CD14-positive monocyte (primary cell): Measurements from ENCODE around the gene GPC6. TPM values are rescaled to one million over a fixed set of nuclear protein-coding genes. Genes with fewer than 3 reads are reported as not detected.

Source experiments
- DNase-seq, 3 donors: peaks; one replicate each; pipeline ENCODE4 v3.0.0-alpha.2; 2011 to 2022
- H2AFZ ChIP-seq: 2 replicates; pipeline ENCODE4 v1.6.0; 2012; ENCODE audit warnings: mild to moderate bottlenecking, low read depth, low read length, inconsistent platforms; ENCODE audit not compliant: insufficient read depth, poor library complexity, severe bottlenecking
- H3K27ac ChIP-seq, 2 donors: 1 replicate in 1 of 2; 2 replicates in 1 of 2; pipeline ENCODE4 v1.5.1; 2012 to 2013; ENCODE audit warnings: low read length in 2 of 2, control low read depth in 1 of 2, inconsistent platforms in 1 of 2, low read depth in 1 of 2, mild to moderate bottlenecking in 1 of 2
- H3K27me3 ChIP-seq, 2 donors: one replicate each; pipeline versions ENCODE4 v1.6.0 to v1.6.1; 2011 to 2013; ENCODE audit warnings: low read length in 2 of 2; ENCODE audit not compliant: control insufficient read depth in 2 of 2, insufficient read depth in 2 of 2
- H3K36me3 ChIP-seq, 2 donors: replicated peaks in 1 of 2; 1 replicate in 1 of 2; 2 replicates in 1 of 2; pipeline versions ENCODE4 v1.5.1 to v1.6.1; 2012 to 2013; ENCODE audit warnings: low read length in 2 of 2, control low read depth in 1 of 2, inconsistent platforms in 1 of 2, mild to moderate bottlenecking in 1 of 2; ENCODE audit not compliant: insufficient read depth in 2 of 2, control insufficient read depth in 1 of 2
- H3K4me1 ChIP-seq, 2 donors: 1 replicate in 1 of 2; 2 replicates in 1 of 2; pipeline versions ENCODE4 v1.5.1 to v1.6.1; 2012 to 2013; ENCODE audit warnings: low read length in 2 of 2, control low read depth in 1 of 2, inconsistent platforms in 1 of 2, mild to moderate bottlenecking in 1 of 2, moderate library complexity in 1 of 2; ENCODE audit not compliant: insufficient read depth in 2 of 2, control insufficient read depth in 1 of 2
- H3K4me2 ChIP-seq: replicated peaks from 2 replicates; pipeline ENCODE3; 2012; ENCODE audit warnings: low read length, moderate library complexity, mild to moderate bottlenecking; ENCODE audit not compliant: poor library complexity, severe bottlenecking; ENCODE audit errors: extremely low read depth
- H3K4me3 ChIP-seq, 3 experiments: fragments of 200-600 bp in 1 of 3; sonication (generic) in 1 of 3; replicated peaks in 1 of 3; 1 replicate in 2 of 3; 2 replicates in 1 of 3; pipeline ENCODE4 v1.5.1; 2011 to 2013; ENCODE audit warnings: low read length in 3 of 3, mild to moderate bottlenecking in 3 of 3, control low read depth in 2 of 3, low read depth in 2 of 3, inconsistent platforms in 1 of 3, moderate library complexity in 1 of 3
- H3K79me2 ChIP-seq: 2 replicates; pipeline ENCODE4 v1.6.0; 2012; ENCODE audit warnings: mild to moderate bottlenecking, control low read depth, inconsistent platforms, low read length, moderate library complexity; ENCODE audit not compliant: insufficient read depth
- H3K9ac ChIP-seq: 2 replicates; pipeline ENCODE4 v1.6.0; 2017; ENCODE audit warnings: low read length, mild to moderate bottlenecking; ENCODE audit not compliant: insufficient read depth, poor library complexity, severe bottlenecking
- H3K9me3 ChIP-seq, 2 donors: replicated peaks in 1 of 2; 1 replicate in 1 of 2; 2 replicates in 1 of 2; pipeline versions ENCODE4 v1.5.1 to v1.6.1; 2012 to 2013; ENCODE audit warnings: low read length in 2 of 2, control low read depth in 1 of 2; ENCODE audit not compliant: control insufficient read depth in 1 of 2, insufficient read depth in 1 of 2
- H4K20me1 ChIP-seq: 2 replicates; pipeline ENCODE4 v1.6.0; 2012; ENCODE audit warnings: mild to moderate bottlenecking, low read length, control low read depth, moderate library complexity; ENCODE audit not compliant: insufficient read depth
- H3K27ac Mint-ChIP-seq, 7 donors: one replicate each; pipeline ENCODE4 v1.8.0; 2020; ENCODE audit warnings: mild to moderate bottlenecking in 7 of 7, mixed read lengths in 7 of 7, moderate library complexity in 6 of 7, inconsistent platforms in 2 of 7
- H3K27me3 Mint-ChIP-seq, 3 donors: one replicate each; pipeline ENCODE4 v1.8.0; 2021 to 2022; ENCODE audit warnings: low read depth in 3 of 3, mild to moderate bottlenecking in 3 of 3, mixed read lengths in 3 of 3, moderate library complexity in 3 of 3, inconsistent platforms in 1 of 3
- H3K36me3 Mint-ChIP-seq, 2 donors: one replicate each; pipeline ENCODE4 v1.8.0; 2020; ENCODE audit warnings: mixed read lengths in 2 of 2, inconsistent platforms in 1 of 2, mild to moderate bottlenecking in 1 of 2
- H3K4me1 Mint-ChIP-seq: one replicate; pipeline ENCODE4 v1.8.0; 2020; ENCODE audit warnings: mild to moderate bottlenecking, mixed read lengths
- H3K4me3 Mint-ChIP-seq, 2 donors: one replicate each; pipeline ENCODE4 v1.8.0; 2020; ENCODE audit warnings: mild to moderate bottlenecking in 2 of 2, mixed read lengths in 2 of 2, moderate library complexity in 1 of 2
- H3K9me3 Mint-ChIP-seq, 7 donors: one replicate each; pipeline ENCODE4 v1.8.0; 2020 to 2022; ENCODE audit warnings: mixed read lengths in 7 of 7, mild to moderate bottlenecking in 6 of 7, moderate library complexity in 6 of 7, inconsistent platforms in 2 of 7
- WGBS: methylation state at CpG from one replicate; pipeline ENCODE4 v1.1.5; 2013; ENCODE audit warnings: missing lambda C conversion rate; ENCODE audit not compliant: insufficient coverage; 5-methylcytosine and 5-hydroxymethylcytosine counted together
- intact Hi-C, 2 donors: fragments of 100-400 bp; cut with micrococcal nuclease; formaldehyde crosslinking; loops; one replicate each; pipeline versions ENCODE4 v1.15.0 to v1.15.1; 2023
- polyA plus RNA-seq, 3 donors: library from polyadenylated mRNA; depleted of rRNA in 1 of 3; unstranded in 2 of 3; stranded (reverse) in 1 of 3; fragments of 300-500 nt in 2 of 3; fragments of >200 nt in 1 of 3; fragmentation: Illumina TruSeq in 2 of 3; gene quantifications; 1 replicate in 2 of 3; 2 replicates in 1 of 3; pipeline ENCODE4 v1.2.3, GENCODE V29; 2012 to 2021
- TF ChIP-seq, protein P1 (sequence below): fragments of 200-600 bp; IDR thresholded peaks from one replicate; pipeline ENCODE4 v1.8.0; 2022; ENCODE audit warnings: antibody characterized with exemption, mild to moderate bottlenecking

The GPC6 gene
- polyA plus RNA-seq, 3 donors = not detected

DNA sequence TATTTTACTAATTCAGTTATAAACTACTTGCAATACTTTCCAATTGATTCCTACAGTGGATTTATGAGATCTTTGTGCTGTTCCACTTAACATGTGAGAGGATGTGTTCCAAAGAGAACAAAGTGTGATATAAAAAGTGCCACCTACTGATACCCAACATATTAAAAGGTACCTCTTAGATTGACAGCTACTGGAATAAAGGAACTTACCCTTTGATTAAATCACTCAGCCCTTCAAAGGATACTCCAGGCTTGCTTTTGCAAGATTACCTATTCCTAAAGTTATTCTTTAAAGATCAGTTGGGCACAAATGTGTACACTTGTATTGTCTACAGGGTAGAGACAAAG is 1187.0 kb downstream of the GPC6 start:
- Histone ChIP-seq H4K20me1 (no peaks in the 10 kb centered on the region), H3K4me2 (no peak overlapping the region), H3K4me1 (no peaks in the 10 kb centered on the region), H3K79me2 (no peaks in the 10 kb centered on the region), H3K9me3 (peaks cover 0 to 9% of the 10 kb centered on the region in 2 donors), H3K36me3 (no peaks in the 10 kb centered on the region), H3K27ac (no peak overlapping the region), H3K4me3 (no peak overlapping the region), H2AFZ (no peak overlapping the region), H3K27me3 (peaks cover 12 to 16% of the 10 kb centered on the region in 2 donors), H3K9ac (no peak overlapping the region)
- intact Hi-C loops = no loop called here
- Mint-ChIP-seq H3K4me1 (no peaks in the 10 kb centered on the region), H3K27me3 (peaks cover 6 to 20% (median 13%) of the 10 kb centered on the region in 3 donors), H3K9me3 (peaks cover 3 to 13% (median 9%) of the 10 kb centered on the region in 7 donors), H3K27ac (no peak overlapping the region), H3K36me3 (no peaks in the 10 kb centered on the region), H3K4me3 (no peak overlapping the region)
- TF ChIP-seq, protein P1, sequence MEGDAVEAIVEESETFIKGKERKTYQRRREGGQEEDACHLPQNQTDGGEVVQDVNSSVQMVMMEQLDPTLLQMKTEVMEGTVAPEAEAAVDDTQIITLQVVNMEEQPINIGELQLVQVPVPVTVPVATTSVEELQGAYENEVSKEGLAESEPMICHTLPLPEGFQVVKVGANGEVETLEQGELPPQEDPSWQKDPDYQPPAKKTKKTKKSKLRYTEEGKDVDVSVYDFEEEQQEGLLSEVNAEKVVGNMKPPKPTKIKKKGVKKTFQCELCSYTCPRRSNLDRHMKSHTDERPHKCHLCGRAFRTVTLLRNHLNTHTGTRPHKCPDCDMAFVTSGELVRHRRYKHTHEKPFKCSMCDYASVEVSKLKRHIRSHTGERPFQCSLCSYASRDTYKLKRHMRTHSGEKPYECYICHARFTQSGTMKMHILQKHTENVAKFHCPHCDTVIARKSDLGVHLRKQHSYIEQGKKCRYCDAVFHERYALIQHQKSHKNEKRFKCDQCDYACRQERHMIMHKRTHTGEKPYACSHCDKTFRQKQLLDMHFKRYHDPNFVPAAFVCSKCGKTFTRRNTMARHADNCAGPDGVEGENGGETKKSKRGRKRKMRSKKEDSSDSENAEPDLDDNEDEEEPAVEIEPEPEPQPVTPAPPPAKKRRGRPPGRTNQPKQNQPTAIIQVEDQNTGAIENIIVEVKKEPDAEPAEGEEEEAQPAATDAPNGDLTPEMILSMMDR = no peak
- no peak for DNase-seq

DNA sequence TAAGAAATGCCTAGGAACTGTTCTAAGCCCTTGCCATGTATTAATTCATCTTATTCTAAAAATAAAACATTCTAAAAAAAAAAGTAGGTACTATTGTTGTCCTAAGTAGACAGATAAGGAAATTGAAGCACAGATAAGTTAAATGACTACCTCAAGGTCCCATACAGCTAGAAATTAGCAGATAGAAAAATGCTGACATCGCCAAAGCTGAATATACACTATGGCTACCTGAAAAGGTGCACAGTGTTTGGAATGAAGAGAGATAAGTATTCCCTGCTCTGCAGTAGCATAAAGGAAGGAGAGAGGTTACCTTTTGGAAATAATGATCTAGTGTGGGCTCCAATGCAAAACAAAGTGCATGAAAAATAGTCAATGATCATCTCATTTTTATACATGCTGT is 1187.5 kb downstream of the GPC6 start:
- Histone ChIP-seq H2AFZ (no peak overlapping the region), H3K79me2 (no peaks in the 10 kb centered on the region), H3K27me3 (peaks cover 12 to 17% of the 10 kb centered on the region in 2 donors), H3K9ac (no peak overlapping the region), H3K9me3 (peaks cover 0 to 9% of the 10 kb centered on the region in 2 donors), H3K36me3 (no peaks in the 10 kb centered on the region), H3K4me3 (no peak overlapping the region), H3K4me1 (peaks cover 0 to 3% of the 10 kb centered on the region in 2 donors), H4K20me1 (no peaks in the 10 kb centered on the region), H3K27ac (no peak overlapping the region), H3K4me2 (no peak overlapping the region)
- TF ChIP-seq, protein P1 = no peak
- no peaks in the 10 kb centered on the region for H3K36me3 Mint-ChIP-seq
- no peak overlapping the region for H3K4me3 Mint-ChIP-seq
- H3K4me1 Mint-ChIP-seq = peaks cover 3% of the 10 kb centered on the region
- DNase-seq = no peak
- H3K9me3 Mint-ChIP-seq = peaks cover 3 to 14% (median 9%) of the 10 kb centered on the region in 7 donors
- peaks cover 6 to 18% (median 13%) of the 10 kb centered on the region in 3 donors for H3K27me3 Mint-ChIP-seq
- no peak overlapping the region for H3K27ac Mint-ChIP-seq
- intact Hi-C loops = no loop called here
- no CpG with 5 or more reads among the region's 1 CpG for WGBS
